T-helper 2 cell treated with Interferon-gamma antibody and Interleukin-4, amounts not matched to agents 5 μg/mL and 100 μg/mL, for 36 hours (primary cell): Measurements from ENCODE around the gene ASTN2.
"Not testable (repeated sequence)": the region's sequence is repeated elsewhere in the genome, so short reads cannot be mapped to it uniquely, and the experiment has no call there.

ENCODE experiments used
- DNase-seq: peaks from one replicate; pipeline ENCODE4 v3.0.0; 2021; ENCODE audit warnings: low spot score
- H3K27ac Mint-ChIP-seq: one replicate; pipeline ENCODE4 v1.8.0; 2021; ENCODE audit warnings: mild to moderate bottlenecking, mixed read lengths
- H3K27me3 Mint-ChIP-seq: one replicate; pipeline ENCODE4 v1.8.0; 2021; ENCODE audit warnings: low read depth, mixed read lengths
- H3K36me3 Mint-ChIP-seq: one replicate; pipeline ENCODE4 v1.8.0; 2021; ENCODE audit warnings: low read depth, mixed read lengths
- H3K4me1 Mint-ChIP-seq: one replicate; pipeline ENCODE4 v1.8.0; 2021; ENCODE audit warnings: low read depth, mixed read lengths
- H3K4me3 Mint-ChIP-seq: one replicate; pipeline ENCODE4 v1.8.0; 2022; ENCODE audit warnings: mild to moderate bottlenecking, moderate library complexity, mixed read lengths
- H3K9me3 Mint-ChIP-seq: one replicate; pipeline ENCODE4 v1.8.0; 2021; ENCODE audit warnings: mixed read lengths

The ASTN2 gene

GRCh38 chr9:116694785-116695291, 720.0 kb downstream of the ASTN2 start:
- DNase-seq: no peak
- H3K27me3 Mint-ChIP-seq: no peaks in the 10 kb centered on the region
- H3K9me3 Mint-ChIP-seq: no peaks in the 10 kb centered on the region
- H3K4me1 Mint-ChIP-seq: peaks cover 19% of the 10 kb centered on the region
- H3K4me3 Mint-ChIP-seq: no peak overlapping the region
- H3K27ac Mint-ChIP-seq: no peak overlapping the region
- peaks cover 32% of the 10 kb centered on the region for H3K36me3 Mint-ChIP-seq

- Mint-ChIP-seq H3K4me1 (peaks cover 34% of the 10 kb centered on the region), H3K27ac (no peak overlapping the region), H3K4me3 (no peak overlapping the region), H3K9me3 (no peaks in the 10 kb centered on the region), H3K27me3 (no peaks in the 10 kb centered on the region), H3K36me3 (peaks cover 19% of the 10 kb centered on the region)
- DNase-seq: no peak
These were observed 721.6 kb downstream of the ASTN2 start for GRCh38 chr9:116693233-116693731.

- peaks cover 41% of the 10 kb centered on the region for H3K4me1 Mint-ChIP-seq
- H3K4me3 Mint-ChIP-seq: no peak overlapping the region
- no peak overlapping the region for H3K27ac Mint-ChIP-seq
These were observed 722.2 kb downstream of the ASTN2 start for GRCh38 chr9:116692616-116693015.

GRCh38 chr9:116691607-116692006, 723.2 kb downstream of the ASTN2 start:
- Mint-ChIP-seq H3K27me3 (no peaks in the 10 kb centered on the region), H3K27ac (no peak overlapping the region), H3K4me1 (peaks cover 47% of the 10 kb centered on the region), H3K36me3 (peaks cover 9% of the 10 kb centered on the region), H3K9me3 (no peaks in the 10 kb centered on the region), H3K4me3 (no peak overlapping the region)
- no peak for DNase-seq

More at GRCh38 chr9:116692616-116693015, 722.2 kb downstream of the ASTN2 start:
- Mint-ChIP-seq H3K9me3 (no peaks in the 10 kb centered on the region), H3K36me3 (peaks cover 12% of the 10 kb centered on the region), H3K27me3 (no peaks in the 10 kb centered on the region)
- DNase-seq: no peak

- not testable (repeated sequence) for H3K27me3 Mint-ChIP-seq
These were observed 724.1 kb downstream of the ASTN2 start for GRCh38 chr9:116690805-116691204.

GRCh38 chr9:116689486-116690032, 725.3 kb downstream of the ASTN2 start:
- no peak for DNase-seq
- no peaks in the 10 kb centered on the region for H3K27me3 Mint-ChIP-seq
- no peak overlapping the region for H3K27ac Mint-ChIP-seq
- H3K4me3 Mint-ChIP-seq: no peak overlapping the region
- H3K36me3 Mint-ChIP-seq: peaks cover 2% of the 10 kb centered on the region
- H3K4me1 Mint-ChIP-seq: peaks cover 51% of the 10 kb centered on the region
- no peaks in the 10 kb centered on the region for H3K9me3 Mint-ChIP-seq

More at GRCh38 chr9:116690805-116691204, 724.1 kb downstream of the ASTN2 start:
- not testable (repeated sequence) for DNase-seq, H3K4me3 Mint-ChIP-seq, H3K9me3 Mint-ChIP-seq, H3K36me3 Mint-ChIP-seq, H3K27ac Mint-ChIP-seq
- H3K4me1 Mint-ChIP-seq: peaks cover 54% of the 10 kb centered on the region

- Mint-ChIP-seq H3K4me1 (peaks cover 51% of the 10 kb centered on the region), H3K27ac (no peak overlapping the region)
These were observed 725.9 kb downstream of the ASTN2 start for GRCh38 chr9:116688806-116689485.

GRCh38 chr9:116687754-116688135, 727.1 kb downstream of the ASTN2 start:
- no peak for DNase-seq
- Mint-ChIP-seq H3K9me3 (peaks cover 8% of the 10 kb centered on the region), H3K4me3 (peak overlapping the region; percentile 85), H3K4me1 (peaks cover 49% of the 10 kb centered on the region), H3K27me3 (no peaks in the 10 kb centered on the region), H3K27ac (peak overlapping the region; percentile 56), H3K36me3 (peaks cover 2% of the 10 kb centered on the region)

More at GRCh38 chr9:116688806-116689485, 725.9 kb downstream of the ASTN2 start:
- Mint-ChIP-seq H3K27me3 (no peaks in the 10 kb centered on the region), H3K36me3 (peaks cover 2% of the 10 kb centered on the region), H3K9me3 (peaks cover 1% of the 10 kb centered on the region), H3K4me3 (peak overlapping the region; percentile 85)
- DNase-seq: no peak

GRCh38 chr9:116687074-116687753, 727.6 kb downstream of the ASTN2 start, which contains the start of gene TRIM32:
TRIM32 (plus strand) TSS chr9:116687305; CDS start chr9:116697743, 10,438 bp downstream.
- H3K36me3 Mint-ChIP-seq: no peaks in the 10 kb centered on the region
- peaks cover 47% of the 10 kb centered on the region for H3K4me1 Mint-ChIP-seq
- no peaks in the 10 kb centered on the region for H3K27me3 Mint-ChIP-seq
- peak within 1 kb of the TSS; percentile 85 for H3K4me3 Mint-ChIP-seq
- peak; percentile 91 for DNase-seq
- H3K27ac Mint-ChIP-seq: peak within 1 kb of the TSS; percentile 56
- peaks cover 8% of the 10 kb centered on the region for H3K9me3 Mint-ChIP-seq

- H3K4me1 Mint-ChIP-seq: peaks cover 43% of the 10 kb centered on the region
- no peak for DNase-seq
- H3K27ac Mint-ChIP-seq: peak overlapping the region; percentile 56
- H3K4me3 Mint-ChIP-seq: peak overlapping the region; percentile 85
- no peaks in the 10 kb centered on the region for H3K27me3 Mint-ChIP-seq
- peaks cover 8% of the 10 kb centered on the region for H3K9me3 Mint-ChIP-seq
- H3K36me3 Mint-ChIP-seq: no peaks in the 10 kb centered on the region
These were observed 728.2 kb downstream of the ASTN2 start for GRCh38 chr9:116686693-116687073.

- Mint-ChIP-seq H3K4me1 (peaks cover 41% of the 10 kb centered on the region), H3K36me3 (no peaks in the 10 kb centered on the region), H3K4me3 (peak overlapping the region; percentile 85), H3K27ac (peak overlapping the region; percentile 56), H3K9me3 (peaks cover 8% of the 10 kb centered on the region), H3K27me3 (no peaks in the 10 kb centered on the region)
- DNase-seq: no peak
These were observed 728.7 kb downstream of the ASTN2 start for GRCh38 chr9:116686135-116686534.

GRCh38 chr9:116685166-116685565, 729.7 kb downstream of the ASTN2 start:
- H3K27ac Mint-ChIP-seq: no peak overlapping the region
- no peaks in the 10 kb centered on the region for H3K36me3 Mint-ChIP-seq
- H3K9me3 Mint-ChIP-seq: peaks cover 8% of the 10 kb centered on the region
- DNase-seq: no peak
- H3K4me3 Mint-ChIP-seq: no peak overlapping the region
- peaks cover 38% of the 10 kb centered on the region for H3K4me1 Mint-ChIP-seq
- H3K27me3 Mint-ChIP-seq: no peaks in the 10 kb centered on the region

GRCh38 chr9:116683535-116683934, 731.3 kb downstream of the ASTN2 start:
- Mint-ChIP-seq H3K27ac (no peak overlapping the region), H3K4me1 (peaks cover 23% of the 10 kb centered on the region), H3K9me3 (peaks cover 8% of the 10 kb centered on the region), H3K4me3 (no peak overlapping the region), H3K27me3 (no peaks in the 10 kb centered on the region), H3K36me3 (no peaks in the 10 kb centered on the region)
- DNase-seq: no peak
